Right ventricle myocardium inferior (tissue), 1 donor: ENCODE measurements around the gene TENT4B. TPM values are rescaled to one million over a fixed set of nuclear protein-coding genes. Genes with fewer than 3 reads are reported as not detected.

ENCODE experiments used
- ATAC-seq: fragments of 200-7000 bp; cut with Tn5 transposase; one replicate; pipeline ENCODE4 v1.9.1; 2020; ENCODE audit warnings: mild to moderate bottlenecking, moderate library complexity
- DNase-seq: peaks from one replicate; pipeline ENCODE4 v3.0.0; 2021; ENCODE audit errors: missing footprints
- intact Hi-C: fragments of 100-400 bp; cut with DNase I; formaldehyde crosslinking; loops from one replicate; pipeline ENCODE4 v1.11.0; 2022
- total RNA-seq: library from RNA; stranded (reverse); fragmentation: NEBNext Ultra II Directional; extraction: Animal tissue kit (Norgen Biotek cat#: 25700); gene quantifications from one replicate; pipeline ENCODE4 v1.2.1, GENCODE V29; 2021
- donor health status: DM: no; HTN: yes; CAD: no; lungs with severe emphysema.

The TENT4B gene
- total RNA-seq, 1 donor from 2014 or later = 7.8 TPM

GRCh38 chr16:50273888-50274325, 120.8 kb downstream of the TENT4B start:
- DNase-seq = no peak
- intact Hi-C loops = no loop called here
- no peak for ATAC-seq

GRCh38 chr16:50274326-50275097, 121.4 kb downstream of the TENT4B start:
- DNase-seq = no peak
- intact Hi-C loops = no loop called here
- ATAC-seq = no peak

GRCh38 chr16:50275098-50275415, 122.0 kb downstream of the TENT4B start:
- DNase-seq = no peak
- no peak for ATAC-seq
- intact Hi-C loops = no loop called here

- DNase-seq (no peak), ATAC-seq (no peak)
- intact Hi-C loops = no loop called here
These were observed 122.6 kb downstream of the TENT4B start for GRCh38 chr16:50275428-50276325.

- DNase-seq (no peak), ATAC-seq (no peak)
- intact Hi-C loops = no loop called here
These were observed 123.2 kb downstream of the TENT4B start for GRCh38 chr16:50276326-50276640.

GRCh38 chr16:50276801-50277555, 123.9 kb downstream of the TENT4B start:
- intact Hi-C loops = no loop called here
- no peak for DNase-seq
- no peak for ATAC-seq

DNA sequence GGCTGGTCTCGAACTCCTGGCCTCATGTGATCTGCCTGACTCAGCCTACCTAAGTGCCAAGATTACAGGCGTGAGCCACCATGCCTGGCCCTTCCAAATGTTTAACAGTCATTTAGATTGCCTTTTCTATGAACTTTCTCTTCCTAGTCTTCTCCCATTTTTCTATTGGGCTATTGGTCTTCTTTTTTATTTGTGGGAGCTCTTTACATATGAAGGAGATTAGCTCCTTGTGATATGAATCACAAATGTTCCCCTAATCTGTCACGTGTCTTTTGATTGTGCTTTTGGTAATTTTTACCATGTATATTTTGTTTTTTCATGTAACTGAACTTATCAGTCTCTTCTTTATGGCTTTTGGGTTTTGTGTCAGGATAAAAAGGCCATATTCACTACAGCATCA, 125.1 kb downstream of the TENT4B start:
- ATAC-seq (no peak), DNase-seq (no peak)

GRCh38 chr16:50279504-50279865, 126.4 kb downstream of the TENT4B start:
- DNase-seq = no peak
- no peak for ATAC-seq
- intact Hi-C loops = no loop called here

More for the DNA sequence above, 125.1 kb downstream of the TENT4B start:
- intact Hi-C loops = no loop called here

DNA sequence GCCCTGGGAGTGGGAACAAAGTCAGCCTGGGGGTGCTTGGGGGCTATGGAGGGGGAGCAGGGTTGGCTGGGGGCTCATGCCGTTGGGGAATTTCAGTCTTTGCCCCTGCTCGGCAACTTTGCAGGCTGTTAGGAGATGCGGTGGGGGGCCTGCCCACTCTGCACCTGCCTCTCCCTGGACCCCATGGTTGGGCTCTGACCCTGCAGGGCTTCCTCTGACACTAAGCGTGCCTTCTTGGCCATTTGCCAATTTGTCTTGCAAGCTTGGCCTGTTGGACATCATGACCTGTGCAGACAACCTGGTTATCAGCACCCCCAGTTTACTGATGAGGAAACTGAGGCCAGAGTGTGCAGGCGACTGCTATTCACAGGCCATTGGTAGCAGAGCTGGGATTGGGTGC, 127.8 kb downstream of the TENT4B start:
- intact Hi-C loops = no loop called here

More for the DNA sequence above, 127.8 kb downstream of the TENT4B start:
- ATAC-seq (no peak), DNase-seq (no peak)

Other genes with a start within 250 kb of the TENT4B start
- 18.5 TPM for gene CNEP1R1, start 128.1 kb upstream of the TENT4B start, total RNA-seq
- gene HEATR3, start 87.3 kb upstream of the TENT4B start, total RNA-seq = 10.1 TPM
- 11.7 TPM for gene ADCY7, start 113.2 kb downstream of the TENT4B start, total RNA-seq
- 46.6 TPM for gene BRD7, start 215.7 kb downstream of the TENT4B start, total RNA-seq